ENCODE measurements around the gene FBXO21.
"Not testable (repeated sequence)": the region's sequence is repeated elsewhere in the genome, so short reads cannot be mapped to it uniquely, and the experiment has no call there.

Gene FBXO21

DNA sequence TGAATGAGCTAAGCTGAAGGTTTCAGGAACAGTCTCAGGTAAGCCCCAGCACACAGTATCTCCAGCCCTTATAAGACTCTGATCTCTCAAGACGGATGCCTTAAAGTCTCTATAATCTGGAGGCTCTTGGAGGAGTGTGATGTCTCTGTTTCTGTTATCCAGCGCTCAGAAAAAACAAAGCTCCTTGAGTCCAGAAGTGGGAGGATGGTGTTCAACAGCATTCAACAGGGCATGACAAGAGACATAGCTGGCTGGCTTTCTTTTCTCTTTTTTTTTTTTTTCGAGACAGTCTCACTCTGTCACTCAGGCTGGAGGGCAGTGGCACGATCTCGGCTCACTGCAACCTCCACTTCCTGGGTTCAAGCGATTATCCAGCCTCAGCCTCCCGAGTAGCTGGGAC lies 59.5 kb downstream of the FBXO21 start:
- DNase-seq = no peak

DNA sequence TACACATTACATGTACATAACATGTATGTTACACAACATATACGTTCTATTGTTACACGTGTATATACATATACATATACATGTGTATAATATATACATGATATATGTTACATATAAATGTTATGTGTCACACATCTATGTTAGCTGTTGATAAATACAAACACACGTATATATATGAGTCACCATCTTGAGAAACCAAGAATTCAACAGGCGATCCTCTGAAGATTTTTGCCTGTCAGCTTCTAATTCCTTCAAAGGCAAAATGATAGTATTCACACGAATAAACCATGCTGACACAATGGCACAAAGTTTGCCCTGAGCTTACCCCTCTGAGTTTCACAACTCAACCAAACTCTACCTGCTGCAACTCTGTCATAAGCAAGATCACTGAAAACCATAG lies 60.9 kb downstream of the FBXO21 start:
- DNase-seq = no peak

DNA sequence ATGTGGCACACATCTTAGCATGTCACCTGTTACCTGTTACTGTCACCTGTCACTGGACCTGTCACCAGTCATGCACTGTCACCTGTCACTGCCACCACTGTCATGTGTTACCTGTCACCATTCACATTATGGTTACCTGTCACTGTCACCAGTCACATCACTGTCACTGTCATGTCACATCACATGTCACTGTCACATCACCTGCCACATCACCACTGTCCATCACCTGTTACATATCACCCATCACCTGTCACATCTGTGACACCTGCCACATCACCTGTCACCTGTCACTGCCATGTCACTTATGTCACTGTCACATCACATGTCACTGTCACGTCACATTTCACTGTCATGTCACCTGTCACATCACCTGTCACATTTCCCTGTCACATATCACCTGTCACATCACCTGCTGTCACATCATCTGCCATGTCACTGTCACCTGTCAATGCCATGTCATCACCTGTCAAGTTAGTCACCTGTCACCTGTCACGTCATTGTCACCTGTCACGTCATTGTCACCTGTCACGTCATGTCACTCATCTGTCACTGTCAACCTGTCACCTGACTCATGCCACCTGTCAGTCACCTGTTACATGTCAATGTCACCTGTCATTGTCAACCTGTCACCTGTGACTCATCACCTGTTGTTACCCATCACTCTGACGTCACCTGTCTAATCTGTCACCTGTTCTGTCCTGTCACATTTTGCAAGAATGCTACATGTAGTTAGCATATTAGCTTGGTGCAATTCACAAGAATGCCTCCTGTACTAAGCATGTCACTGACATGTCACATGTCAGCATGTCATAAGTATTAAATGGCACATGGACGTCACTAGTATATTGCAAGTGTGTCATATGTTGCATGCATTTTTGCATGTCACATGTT lies 62.1 kb downstream of the FBXO21 start:
- DNase-seq = no peak

DNA sequence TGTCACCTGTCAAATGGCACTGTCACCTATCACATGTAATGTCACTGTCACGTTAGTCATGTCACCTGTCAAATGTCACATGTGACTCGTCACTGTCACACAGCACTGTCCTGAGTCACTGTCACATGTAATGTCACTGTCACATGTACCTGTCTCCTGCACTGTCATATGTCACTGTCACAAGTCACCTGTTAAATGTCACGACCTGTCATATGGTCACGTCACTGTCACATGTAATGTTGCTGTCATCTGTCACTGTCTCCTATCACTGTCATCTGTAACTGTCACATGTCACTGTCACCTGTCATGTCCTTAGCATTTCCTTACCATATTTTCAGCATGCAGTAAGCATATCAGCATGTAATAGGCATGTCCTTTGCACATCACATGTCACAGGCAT lies 63.9 kb downstream of the FBXO21 start:
- DNase-seq = no peak

DNA sequence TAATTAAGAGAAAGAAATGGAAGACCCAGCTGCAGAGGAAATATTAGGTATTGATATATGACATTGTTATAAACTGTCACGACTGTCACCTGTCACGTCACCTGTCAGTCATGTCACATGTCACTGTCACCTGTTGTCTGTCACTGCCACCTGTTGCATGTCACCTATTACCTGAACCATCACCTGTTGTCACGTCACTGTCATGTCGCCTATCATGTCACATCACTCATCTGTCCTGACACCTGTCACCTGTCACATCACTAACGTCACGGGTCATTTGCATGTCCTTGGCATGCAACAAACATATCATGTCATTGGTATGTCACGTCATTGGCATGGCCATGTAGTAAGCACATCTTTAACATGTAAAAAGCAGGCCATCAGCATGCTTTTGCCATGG lies 64.5 kb downstream of the FBXO21 start:
- DNase-seq = no peak

DNA sequence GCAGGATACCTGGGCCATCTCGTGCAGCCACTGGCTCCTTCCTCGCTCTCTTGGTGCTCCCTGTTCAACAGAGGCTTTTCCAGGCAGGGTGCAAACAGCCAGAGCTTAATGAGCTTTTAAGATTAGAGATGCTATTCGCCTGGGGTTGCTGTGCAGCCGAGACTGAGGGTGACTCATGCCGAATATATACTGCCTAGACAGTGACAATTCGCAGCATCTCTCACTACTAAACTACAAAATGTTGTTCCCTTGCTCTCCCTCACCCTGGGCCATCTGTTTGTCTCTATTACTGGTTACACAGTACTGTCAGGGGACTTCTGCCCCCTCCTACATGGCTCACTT lies 65.0 kb downstream of the FBXO21 start:
- no peak for DNase-seq

DNA sequence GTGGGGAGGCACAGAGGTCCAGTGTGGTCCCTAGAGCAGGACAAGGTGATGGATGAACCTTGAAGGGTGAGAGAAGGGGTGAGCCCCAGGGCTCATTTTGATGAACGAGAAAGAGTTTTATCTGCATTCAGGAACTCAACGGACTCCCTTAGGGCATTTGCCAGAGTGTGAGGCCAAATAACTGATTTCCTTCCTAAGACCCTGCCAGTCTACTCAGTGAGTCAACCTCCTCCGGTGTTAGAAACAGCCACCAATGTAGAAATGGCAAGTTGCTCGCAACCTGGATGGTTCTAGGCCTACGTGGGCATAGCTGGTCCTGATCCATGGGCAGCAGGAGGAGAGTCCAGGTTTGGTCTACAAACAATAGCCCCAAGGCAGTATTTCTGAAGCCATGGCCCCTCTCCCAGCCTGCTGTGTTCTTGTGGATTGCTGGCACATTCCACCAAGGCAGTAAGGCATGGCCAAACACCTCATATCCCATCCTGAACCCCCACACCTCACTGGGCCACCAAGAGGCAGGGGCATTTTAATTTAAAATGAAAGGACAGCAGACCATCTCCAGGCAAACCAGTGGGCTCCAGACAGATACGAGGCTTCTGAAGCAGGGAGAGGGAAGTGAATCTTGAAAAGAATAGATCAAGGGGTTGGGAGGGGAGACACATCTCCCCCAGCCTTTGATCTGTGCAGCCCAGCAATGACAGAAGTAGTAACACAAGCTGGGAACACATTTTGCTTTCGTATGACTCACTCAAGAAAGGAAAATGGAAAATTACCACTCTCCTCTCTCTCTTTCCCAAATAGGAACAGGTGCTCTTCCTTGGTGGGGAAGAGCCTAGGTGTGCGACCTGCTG lies 65.6 kb downstream of the FBXO21 start:
- no peak for DNase-seq

DNA sequence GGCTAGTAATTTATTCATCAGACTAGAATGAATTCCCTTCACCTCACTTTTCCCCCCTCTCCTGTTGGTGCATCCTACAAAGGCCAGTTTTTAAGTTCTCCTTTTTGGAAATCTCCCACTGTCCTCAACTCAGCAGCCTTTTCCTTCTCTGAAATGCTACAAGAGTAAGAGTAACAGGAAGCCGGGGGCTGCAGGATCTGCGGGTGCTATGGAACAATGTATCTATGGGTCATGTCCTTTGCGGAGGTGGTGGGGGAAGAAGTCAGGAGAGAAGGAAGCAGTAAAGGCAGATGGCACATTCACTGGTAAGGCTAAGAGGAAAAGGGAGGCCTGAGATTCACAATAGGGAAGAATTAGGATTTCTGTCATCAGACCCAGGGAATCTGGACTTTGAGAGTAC lies 68.8 kb downstream of the FBXO21 start:
- no peak for DNase-seq

DNA sequence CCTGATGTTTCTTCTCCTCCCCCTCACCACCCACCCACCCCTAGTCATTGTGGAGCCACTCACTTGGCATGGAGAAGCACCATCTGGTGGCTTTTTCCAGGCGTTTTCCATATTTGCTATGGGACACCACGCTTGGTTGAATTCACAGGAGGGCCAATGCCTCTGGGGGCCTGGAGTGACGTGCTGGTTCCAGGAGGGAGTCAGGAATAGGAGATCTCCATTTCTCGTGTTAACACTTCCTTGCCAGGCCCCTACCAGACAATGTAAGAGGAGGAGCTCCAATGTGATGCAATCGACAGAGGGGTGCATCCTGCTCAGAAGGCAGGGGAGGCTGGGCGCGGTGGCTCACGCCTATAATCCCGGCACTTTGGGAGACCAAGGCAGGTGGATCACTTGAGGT lies 69.5 kb downstream of the FBXO21 start:
- no peak for DNase-seq

DNA sequence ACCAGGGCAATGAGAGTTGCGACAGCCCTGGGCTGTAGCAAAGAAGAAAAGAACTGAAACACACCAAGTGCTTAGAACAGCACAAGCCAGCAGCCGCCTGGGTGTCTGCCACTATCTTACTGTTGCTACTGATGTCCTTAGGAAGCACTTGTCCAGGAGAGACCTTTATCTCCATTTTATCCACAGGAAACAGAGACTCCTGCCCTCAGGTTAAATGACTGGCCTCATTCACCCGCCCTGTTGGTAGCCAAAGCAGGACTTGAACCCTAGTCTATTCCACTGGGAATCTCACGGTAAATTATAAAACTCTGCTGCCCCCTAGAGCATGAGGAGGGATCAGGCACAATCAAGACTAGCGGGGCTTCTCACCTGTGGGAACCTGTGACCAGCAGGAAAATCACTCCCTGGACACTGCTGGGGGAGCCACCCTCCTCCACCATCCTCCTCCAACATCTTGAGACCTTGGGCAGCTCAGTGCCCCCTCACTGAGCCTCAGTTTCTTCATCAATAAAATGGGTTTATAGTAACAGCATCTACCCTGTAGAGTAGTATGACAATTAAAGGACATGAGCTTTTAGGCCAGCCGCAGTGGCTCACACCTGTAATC lies 70.6 kb downstream of the FBXO21 start:
- DNase-seq = no peak

DNA sequence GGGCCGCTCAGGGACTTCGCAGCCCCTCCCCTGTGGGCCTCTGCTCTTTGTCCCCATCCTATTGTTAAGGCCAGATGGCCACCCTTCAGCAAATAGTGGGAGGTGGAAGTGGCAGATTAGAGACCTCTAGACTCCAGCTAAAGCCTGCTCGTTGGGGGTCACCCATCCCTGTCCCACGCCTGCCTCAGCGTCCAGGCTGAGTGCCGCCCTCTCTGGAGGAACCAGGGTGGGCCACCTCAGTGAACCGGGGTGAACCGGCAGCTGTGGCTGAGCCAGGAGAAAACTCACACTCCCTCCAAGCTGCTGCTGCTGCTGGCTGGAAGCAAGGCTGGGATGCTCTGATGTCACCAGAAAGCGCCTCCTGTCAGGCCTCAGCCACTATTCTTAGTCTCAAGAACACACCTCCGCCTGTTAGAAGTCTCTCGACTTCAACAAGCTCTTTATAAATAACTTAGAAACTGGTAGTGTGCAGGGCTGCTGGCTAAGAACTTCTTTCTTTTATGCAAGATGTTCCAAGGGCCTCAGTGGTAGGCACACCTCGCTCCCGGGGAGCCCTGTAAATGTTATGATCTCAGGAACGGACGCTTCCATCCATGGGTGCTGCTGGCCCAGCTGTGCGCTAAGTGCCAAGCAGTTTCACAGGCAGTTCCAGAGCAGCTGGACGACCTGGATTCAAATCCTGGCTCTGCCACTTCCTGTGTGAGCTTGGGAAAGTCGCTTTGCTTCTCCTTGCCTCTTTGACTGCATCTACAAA lies 71.3 kb downstream of the FBXO21 start:
- no peak for DNase-seq

DNA sequence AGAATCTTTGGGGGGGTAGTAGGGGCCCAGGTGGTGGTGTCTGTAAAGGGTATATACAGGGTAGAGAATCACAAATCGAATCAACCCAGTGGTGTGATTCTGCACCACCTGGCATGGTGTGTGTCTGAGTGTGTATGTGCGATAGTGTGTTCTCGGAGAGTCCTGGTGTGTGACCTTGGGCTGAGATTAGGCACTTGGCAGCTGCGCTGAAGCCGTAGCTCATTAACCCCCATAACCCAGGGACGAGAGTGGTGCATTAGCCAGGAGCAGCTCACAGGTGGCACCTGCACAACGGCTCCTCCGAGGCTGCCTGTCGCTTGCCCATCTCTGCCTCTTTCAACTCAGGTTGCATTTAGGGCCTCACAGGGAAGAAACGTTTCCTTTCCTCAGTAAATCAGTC lies 75.5 kb downstream of the FBXO21 start:
- no peak for DNase-seq

DNA sequence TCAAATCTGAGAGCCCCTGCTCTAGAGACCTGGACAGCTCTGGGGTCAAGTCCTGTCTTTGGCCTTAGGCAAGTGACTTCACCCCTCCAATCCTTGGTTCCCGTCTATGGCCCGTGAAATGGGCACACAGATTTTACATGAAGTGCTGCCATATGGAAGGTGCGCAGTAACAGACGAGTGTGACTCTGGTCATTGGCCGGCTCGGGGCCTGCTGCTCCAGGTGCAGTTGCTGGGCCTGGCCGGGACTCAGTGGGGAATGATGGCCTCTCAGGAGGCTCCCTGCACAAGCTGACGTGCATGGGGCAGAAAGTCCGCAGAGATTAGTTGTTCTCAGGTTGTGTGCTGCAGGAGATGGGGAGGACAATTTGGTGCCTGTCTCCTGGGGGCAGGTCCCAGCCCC lies 77.0 kb downstream of the FBXO21 start:
- DNase-seq = no peak

DNA sequence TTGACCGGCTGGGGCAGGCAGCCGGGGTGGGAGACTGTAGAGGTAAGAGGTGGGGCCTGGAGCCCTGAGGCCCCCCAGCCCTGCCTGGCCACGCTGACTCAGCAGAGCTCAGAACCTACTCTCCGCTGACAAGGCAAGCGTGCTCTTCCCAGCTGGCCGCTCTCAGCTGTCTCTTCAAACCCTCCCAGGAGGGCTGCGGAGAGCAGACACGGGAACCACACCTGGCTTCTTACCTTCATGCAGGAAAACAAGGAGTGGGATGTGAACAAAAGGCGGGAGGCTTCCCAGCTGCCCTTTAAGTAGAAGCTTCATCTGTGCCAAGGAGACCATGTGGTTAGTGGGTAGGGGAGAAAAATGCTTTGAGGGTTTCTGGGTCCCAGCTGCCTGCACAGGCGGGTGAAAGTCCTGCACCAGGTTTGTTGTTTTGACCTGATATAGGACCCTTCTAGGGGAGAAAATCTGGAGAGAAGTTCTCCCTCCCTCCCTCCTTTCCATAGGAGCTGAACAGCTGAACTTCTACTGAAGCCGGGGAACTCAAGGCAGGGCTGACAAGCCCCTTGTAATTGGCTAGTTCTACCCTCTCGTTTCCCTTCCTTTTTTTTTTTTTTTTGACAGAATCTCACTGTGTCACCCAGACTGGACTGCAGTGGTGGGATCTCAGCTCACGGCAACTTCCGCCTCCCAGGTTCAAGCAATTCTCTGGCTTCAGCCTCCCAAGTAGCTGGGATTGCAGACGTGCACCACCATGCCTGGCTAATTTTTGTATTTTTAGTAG lies 78.3 kb downstream of the FBXO21 start:
- peak; percentile 61 for DNase-seq

DNA sequence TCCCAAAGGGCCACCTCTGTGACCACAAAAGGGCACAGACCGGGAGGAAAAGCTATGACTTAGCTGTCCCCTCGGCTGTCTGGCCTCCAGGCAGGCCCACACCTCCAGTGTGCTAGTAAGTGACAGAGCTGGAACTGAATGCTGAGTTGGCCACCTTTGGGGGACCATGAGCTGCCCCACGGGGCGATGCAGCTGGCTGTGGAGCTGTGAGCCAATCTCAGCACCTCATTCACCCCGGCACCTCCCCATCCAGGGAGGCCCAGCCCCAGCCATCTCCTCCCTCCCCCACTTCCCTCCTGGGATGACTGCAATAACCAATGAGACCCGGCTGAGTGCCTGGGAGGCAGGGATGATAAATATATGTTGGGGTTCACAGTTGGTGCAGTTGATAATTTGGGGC lies 78.9 kb downstream of the FBXO21 start:
- DNase-seq = no peak

DNA sequence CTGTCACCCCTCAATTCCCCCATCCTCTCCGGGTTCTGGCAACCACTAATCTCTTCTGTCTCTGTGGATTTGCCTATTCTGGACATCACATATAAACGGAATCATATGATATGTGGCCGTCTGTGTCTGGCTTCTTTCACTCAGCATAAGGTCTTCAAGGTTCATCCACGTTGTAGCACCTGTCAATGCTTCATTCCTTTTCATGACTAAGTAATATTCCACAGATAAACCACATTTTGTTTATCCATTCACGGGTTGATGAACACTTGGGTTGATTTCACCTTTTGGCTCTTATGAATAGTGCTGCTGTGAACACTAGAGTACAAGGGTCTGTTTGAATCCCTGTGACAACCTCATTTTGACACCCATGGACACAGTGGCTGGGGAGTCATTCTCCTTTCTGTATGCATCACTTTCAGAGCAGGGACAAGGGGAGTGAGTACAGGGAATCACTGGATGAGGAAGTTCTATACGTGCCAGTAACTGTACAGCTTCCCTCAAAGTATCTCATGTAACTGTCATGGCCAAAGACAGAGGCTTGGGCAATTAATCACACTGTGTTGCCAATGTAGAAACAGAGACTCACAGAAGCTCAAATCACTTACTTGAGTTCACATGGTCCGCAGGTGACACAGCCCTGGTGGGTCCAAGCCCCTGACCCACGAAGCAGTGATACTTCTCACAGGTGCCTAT lies 80.2 kb downstream of the FBXO21 start:
- DNase-seq = no peak

DNA sequence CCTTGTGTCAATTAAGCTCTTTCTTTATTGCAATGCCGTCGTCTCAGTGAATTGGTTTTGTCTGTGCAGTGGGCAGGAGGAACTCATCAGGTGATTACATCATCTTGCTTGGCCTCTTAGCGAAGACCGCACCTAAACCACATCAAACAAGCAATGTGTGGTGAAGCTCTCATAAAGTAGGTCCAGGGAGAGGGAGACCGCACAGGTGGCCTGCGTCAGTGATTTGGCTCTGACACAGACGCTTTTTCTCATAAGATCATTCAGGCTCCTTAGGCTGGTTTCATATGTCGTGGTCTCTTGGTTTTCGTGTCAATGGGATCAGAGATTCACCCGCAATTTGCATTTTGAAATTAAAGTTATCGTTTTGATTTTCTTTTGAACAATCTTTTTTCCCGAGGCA lies 84.4 kb downstream of the FBXO21 start:
- DNase-seq = no peak

DNA sequence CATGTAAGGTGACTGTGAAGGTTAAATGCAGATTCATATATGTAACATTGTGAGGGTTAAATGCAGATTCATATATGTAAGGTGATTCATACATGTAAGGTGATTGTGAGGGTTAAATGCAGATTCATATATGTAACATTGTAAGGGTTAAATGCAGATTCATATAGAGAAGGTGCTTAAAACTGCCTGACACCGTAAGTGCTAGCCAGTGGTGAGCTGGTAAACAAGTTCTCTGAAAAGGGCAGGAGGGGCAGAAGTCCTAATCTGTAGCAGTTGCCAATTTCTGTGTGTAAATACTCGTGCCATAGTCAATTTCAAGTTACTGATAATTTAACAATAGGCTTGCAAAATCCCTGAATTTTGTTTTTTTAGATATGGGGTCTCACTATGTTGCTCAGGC lies 86.3 kb downstream of the FBXO21 start:
- DNase-seq = not testable (repeated sequence)

DNA sequence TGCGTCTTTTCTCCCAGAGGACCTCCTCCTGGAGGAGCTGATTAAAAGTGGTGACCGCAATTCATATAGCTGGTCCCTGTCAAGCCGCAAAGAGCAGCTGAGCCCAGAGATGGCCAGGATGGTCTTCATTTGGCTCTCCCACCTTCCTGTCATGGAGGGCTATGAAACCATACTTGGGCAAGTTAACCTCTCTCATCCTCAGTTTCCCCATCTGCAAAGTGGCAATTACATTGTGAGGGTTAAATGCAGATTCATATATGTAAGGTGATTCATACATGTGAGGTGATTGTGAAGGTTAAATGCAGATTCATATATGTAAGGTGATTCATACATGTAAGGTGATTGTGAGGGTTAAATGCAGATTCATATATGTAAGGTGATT lies 87.5 kb downstream of the FBXO21 start:
- no peak for DNase-seq

DNA sequence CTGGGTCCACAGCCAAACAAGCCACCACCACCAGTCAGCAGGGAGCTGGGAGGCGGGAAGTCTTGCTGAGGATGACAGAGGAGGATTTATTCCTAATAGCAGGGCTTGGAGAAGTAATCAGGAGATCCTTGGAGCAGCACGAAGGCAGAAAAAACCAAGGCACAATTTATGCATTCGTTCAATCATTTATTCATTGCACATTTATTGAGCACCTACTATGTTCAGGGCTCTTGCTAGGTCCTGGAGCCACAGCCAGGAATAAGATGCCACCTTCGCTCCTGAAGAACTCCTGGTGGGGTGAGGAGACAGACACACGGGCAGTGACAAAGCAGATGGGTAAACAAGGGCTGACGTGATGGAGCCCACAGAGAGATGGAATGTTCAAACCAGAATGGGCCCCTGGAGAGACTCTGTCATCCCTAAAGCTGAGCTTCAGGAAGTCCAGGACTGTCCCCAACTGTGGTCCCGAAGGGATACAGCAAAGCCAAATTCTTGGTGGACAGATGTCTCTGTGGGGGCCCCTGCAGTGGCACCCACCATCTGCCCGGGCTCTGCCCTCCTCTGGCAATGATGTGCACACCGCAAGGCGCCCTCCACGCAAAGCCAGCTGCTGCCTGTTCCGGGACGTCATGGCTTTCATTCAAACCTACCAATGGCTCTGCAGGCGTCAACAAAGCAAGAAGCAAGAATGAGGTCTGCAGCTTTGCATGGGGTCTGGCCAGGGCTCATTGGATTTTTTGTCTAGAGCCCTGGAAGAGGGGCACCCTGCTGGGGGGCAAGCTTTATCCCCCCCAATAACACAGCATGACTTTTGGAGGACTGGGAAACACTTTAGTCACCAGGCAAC lies 88.1 kb downstream of the FBXO21 start:
- no peak for DNase-seq

Data from NCI-H774 (cell line).